GM12878 (cell line): ENCODE data around the gene FUBP3.

ENCODE experiments used
- ASH2L ChIP-seq: fragments of 300-600, 200-600 bp; sonication (generic); IDR thresholded peaks from 2 replicates; pipeline ENCODE4 v1.6.1; 2017; ENCODE audit warnings: low read depth, mild to moderate bottlenecking, borderline replicate concordance
- POLR2A ChIP-seq: IDR thresholded peaks from 2 replicates; pipeline ENCODE4 v1.6.1; 2011; ENCODE audit warnings: low read depth, mild to moderate bottlenecking, low read length
- SREBF2 ChIP-seq: IDR thresholded peaks from 2 replicates; pipeline ENCODE4 v1.6.1; 2012; ENCODE audit warnings: mild to moderate bottlenecking, low read length
- ZNF24 ChIP-seq: fragments of 450-650 bp; IDR thresholded peaks from 2 replicates; pipeline ENCODE4 v1.6.1; 2017; ENCODE audit warnings: antibody characterized with exemption, mild to moderate bottlenecking
- ZSCAN29 ChIP-seq: fragments of 450-650 bp; IDR thresholded peaks from 2 replicates; pipeline ENCODE4 v1.6.1; 2017; ENCODE audit warnings: mild to moderate bottlenecking, moderate library complexity

DNA sequence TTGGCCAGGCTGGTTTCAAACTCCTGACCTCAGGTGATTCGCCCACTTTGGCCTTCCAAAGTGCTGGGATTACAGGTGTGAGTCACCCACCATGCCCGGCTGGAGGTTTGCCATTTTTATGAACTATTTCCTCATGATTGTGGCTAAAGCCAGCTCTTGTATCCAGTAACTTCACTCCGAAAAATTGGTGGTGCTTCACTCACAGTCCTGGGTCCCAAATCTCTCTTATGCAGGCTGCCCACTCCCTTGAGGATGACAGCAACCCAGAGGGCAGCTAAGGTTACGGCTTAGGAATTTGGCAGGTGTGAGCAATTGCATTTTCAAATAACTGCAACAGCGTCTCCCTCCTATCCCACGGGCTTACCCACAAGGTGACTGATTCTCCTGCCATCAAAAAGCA lies 23.4 kb upstream of the FUBP3 start:
- no peak for TF ChIP-seq POLR2A
- TF ChIP-seq ZNF24 = no peak
- no peak for TF ChIP-seq ZSCAN29
- no peak for TF ChIP-seq SREBF2
- TF ChIP-seq ASH2L = no peak
